CD14-positive monocyte (primary cell): ENCODE results near the gene COL5A3. TPM values are rescaled to one million over a fixed set of nuclear protein-coding genes. Genes with fewer than 3 reads are reported as not detected.

Source experiments
- DNase-seq, 3 donors: peaks; one replicate each; pipeline ENCODE4 v3.0.0-alpha.2; 2011 to 2022
- H2AFZ ChIP-seq: 2 replicates; pipeline ENCODE4 v1.6.0; 2012; ENCODE audit warnings: mild to moderate bottlenecking, low read depth, low read length, inconsistent platforms; ENCODE audit not compliant: insufficient read depth, poor library complexity, severe bottlenecking
- H3K27ac ChIP-seq, 2 donors: 1 replicate in 1 of 2; 2 replicates in 1 of 2; pipeline ENCODE4 v1.5.1; 2012 to 2013; ENCODE audit warnings: low read length in 2 of 2, control low read depth in 1 of 2, inconsistent platforms in 1 of 2, low read depth in 1 of 2, mild to moderate bottlenecking in 1 of 2
- H3K27me3 ChIP-seq, 2 donors: one replicate each; pipeline versions ENCODE4 v1.6.0 to v1.6.1; 2011 to 2013; ENCODE audit warnings: low read length in 2 of 2; ENCODE audit not compliant: control insufficient read depth in 2 of 2, insufficient read depth in 2 of 2
- H3K36me3 ChIP-seq, 2 donors: replicated peaks in 1 of 2; 1 replicate in 1 of 2; 2 replicates in 1 of 2; pipeline versions ENCODE4 v1.5.1 to v1.6.1; 2012 to 2013; ENCODE audit warnings: low read length in 2 of 2, control low read depth in 1 of 2, inconsistent platforms in 1 of 2, mild to moderate bottlenecking in 1 of 2; ENCODE audit not compliant: insufficient read depth in 2 of 2, control insufficient read depth in 1 of 2
- H3K4me1 ChIP-seq, 2 donors: 1 replicate in 1 of 2; 2 replicates in 1 of 2; pipeline versions ENCODE4 v1.5.1 to v1.6.1; 2012 to 2013; ENCODE audit warnings: low read length in 2 of 2, control low read depth in 1 of 2, inconsistent platforms in 1 of 2, mild to moderate bottlenecking in 1 of 2, moderate library complexity in 1 of 2; ENCODE audit not compliant: insufficient read depth in 2 of 2, control insufficient read depth in 1 of 2
- H3K4me2 ChIP-seq: replicated peaks from 2 replicates; pipeline ENCODE3; 2012; ENCODE audit warnings: low read length, moderate library complexity, mild to moderate bottlenecking; ENCODE audit not compliant: poor library complexity, severe bottlenecking; ENCODE audit errors: extremely low read depth
- H3K4me3 ChIP-seq, 3 experiments: fragments of 200-600 bp in 1 of 3; sonication (generic) in 1 of 3; replicated peaks in 1 of 3; 1 replicate in 2 of 3; 2 replicates in 1 of 3; pipeline ENCODE4 v1.5.1; 2011 to 2013; ENCODE audit warnings: low read length in 3 of 3, mild to moderate bottlenecking in 3 of 3, control low read depth in 2 of 3, low read depth in 2 of 3, inconsistent platforms in 1 of 3, moderate library complexity in 1 of 3
- H3K79me2 ChIP-seq: 2 replicates; pipeline ENCODE4 v1.6.0; 2012; ENCODE audit warnings: mild to moderate bottlenecking, control low read depth, inconsistent platforms, low read length, moderate library complexity; ENCODE audit not compliant: insufficient read depth
- H3K9ac ChIP-seq: 2 replicates; pipeline ENCODE4 v1.6.0; 2017; ENCODE audit warnings: low read length, mild to moderate bottlenecking; ENCODE audit not compliant: insufficient read depth, poor library complexity, severe bottlenecking
- H3K9me3 ChIP-seq, 2 donors: replicated peaks in 1 of 2; 1 replicate in 1 of 2; 2 replicates in 1 of 2; pipeline versions ENCODE4 v1.5.1 to v1.6.1; 2012 to 2013; ENCODE audit warnings: low read length in 2 of 2, control low read depth in 1 of 2; ENCODE audit not compliant: control insufficient read depth in 1 of 2, insufficient read depth in 1 of 2
- H4K20me1 ChIP-seq: 2 replicates; pipeline ENCODE4 v1.6.0; 2012; ENCODE audit warnings: mild to moderate bottlenecking, low read length, control low read depth, moderate library complexity; ENCODE audit not compliant: insufficient read depth
- H3K27ac Mint-ChIP-seq, 7 donors: one replicate each; pipeline ENCODE4 v1.8.0; 2020; ENCODE audit warnings: mild to moderate bottlenecking in 7 of 7, mixed read lengths in 7 of 7, moderate library complexity in 6 of 7, inconsistent platforms in 2 of 7
- H3K27me3 Mint-ChIP-seq, 3 donors: one replicate each; pipeline ENCODE4 v1.8.0; 2021 to 2022; ENCODE audit warnings: low read depth in 3 of 3, mild to moderate bottlenecking in 3 of 3, mixed read lengths in 3 of 3, moderate library complexity in 3 of 3, inconsistent platforms in 1 of 3
- H3K36me3 Mint-ChIP-seq, 2 donors: one replicate each; pipeline ENCODE4 v1.8.0; 2020; ENCODE audit warnings: mixed read lengths in 2 of 2, inconsistent platforms in 1 of 2, mild to moderate bottlenecking in 1 of 2
- H3K4me1 Mint-ChIP-seq: one replicate; pipeline ENCODE4 v1.8.0; 2020; ENCODE audit warnings: mild to moderate bottlenecking, mixed read lengths
- H3K4me3 Mint-ChIP-seq, 2 donors: one replicate each; pipeline ENCODE4 v1.8.0; 2020; ENCODE audit warnings: mild to moderate bottlenecking in 2 of 2, mixed read lengths in 2 of 2, moderate library complexity in 1 of 2
- H3K9me3 Mint-ChIP-seq, 7 donors: one replicate each; pipeline ENCODE4 v1.8.0; 2020 to 2022; ENCODE audit warnings: mixed read lengths in 7 of 7, mild to moderate bottlenecking in 6 of 7, moderate library complexity in 6 of 7, inconsistent platforms in 2 of 7
- WGBS: methylation state at CpG from one replicate; pipeline ENCODE4 v1.1.5; 2013; ENCODE audit warnings: missing lambda C conversion rate; ENCODE audit not compliant: insufficient coverage; 5-methylcytosine and 5-hydroxymethylcytosine counted together
- intact Hi-C, 2 donors: fragments of 100-400 bp; cut with micrococcal nuclease; formaldehyde crosslinking; loops; one replicate each; pipeline versions ENCODE4 v1.15.0 to v1.15.1; 2023
- polyA plus RNA-seq, 3 donors: library from polyadenylated mRNA; depleted of rRNA in 1 of 3; unstranded in 2 of 3; stranded (reverse) in 1 of 3; fragments of 300-500 nt in 2 of 3; fragments of >200 nt in 1 of 3; fragmentation: Illumina TruSeq in 2 of 3; gene quantifications; 1 replicate in 2 of 3; 2 replicates in 1 of 3; pipeline ENCODE4 v1.2.3, GENCODE V29; 2012 to 2021
- TF ChIP-seq, protein P1 (sequence below): fragments of 200-600 bp; IDR thresholded peaks from one replicate; pipeline ENCODE4 v1.8.0; 2022; ENCODE audit warnings: antibody characterized with exemption, mild to moderate bottlenecking

COL5A3 gene
- polyA plus RNA-seq, 3 donors = not detected

DNA sequence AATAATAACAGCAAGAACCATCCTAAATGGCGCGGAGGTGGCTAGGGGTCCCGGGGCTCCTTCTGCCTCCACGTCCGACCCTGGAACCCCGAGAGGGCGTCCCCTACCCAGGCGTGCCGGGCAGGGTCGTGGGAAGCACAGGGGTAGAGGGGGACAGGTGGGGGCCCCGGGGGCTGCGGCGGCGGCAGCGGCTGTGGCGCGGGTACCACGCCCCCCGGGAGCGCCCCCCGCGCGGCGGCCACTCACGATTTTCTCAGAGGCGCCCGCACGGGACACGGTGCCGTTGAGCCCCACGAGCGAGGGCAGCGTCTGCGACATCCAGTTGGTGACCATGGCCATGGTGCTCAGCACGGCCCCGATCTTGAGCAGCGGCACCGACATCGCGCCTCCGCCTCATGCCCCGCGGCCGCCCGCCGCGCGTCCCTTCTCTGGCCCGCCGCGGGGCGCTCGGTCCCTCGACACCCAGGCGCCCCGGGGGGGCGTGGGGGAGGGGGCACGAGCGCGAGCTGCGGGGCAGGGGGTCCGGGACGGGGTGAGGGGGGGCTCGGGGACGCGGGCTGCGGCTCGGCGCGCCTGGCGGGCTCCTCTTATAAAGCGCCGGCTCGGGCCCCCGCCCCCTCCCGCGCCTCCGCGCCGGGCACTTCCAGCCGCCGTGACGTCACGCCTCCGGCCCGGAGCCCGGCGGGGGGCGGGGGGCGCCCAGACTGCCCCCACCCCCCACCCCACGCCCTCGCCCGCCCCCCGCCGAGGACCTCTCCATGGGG, 96.9 kb downstream of the COL5A3 start:
- H3K79me2 ChIP-seq = no peaks in the 10 kb centered on the region
- Mint-ChIP-seq H3K27me3 (peaks cover 35 to 55% (median 40%) of the 10 kb centered on the region in 3 donors), H3K36me3 (peaks cover 0 to 2% of the 10 kb centered on the region in 2 donors), H3K4me1 (peaks cover 8% of the 10 kb centered on the region), H3K9me3 (peaks cover 0 to 20% (median 8%) of the 10 kb centered on the region in 7 donors), H3K27ac (no peak overlapping the region), H3K4me3 (no peak overlapping the region)
- no peak for DNase-seq
- WGBS = 1% methylated on average over 43 of the region's 95 CpGs
- H3K27me3 ChIP-seq = peaks cover 26 to 73% of the 10 kb centered on the region in 2 donors
- H3K4me2 ChIP-seq = no peak overlapping the region
- H3K9ac ChIP-seq = no peak overlapping the region
- no peaks in the 10 kb centered on the region for H3K36me3 ChIP-seq
- no peak overlapping the region for H2AFZ ChIP-seq
- intact Hi-C loops = no loop called here
- peaks cover 0 to 10% of the 10 kb centered on the region in 2 donors for H3K9me3 ChIP-seq
- TF ChIP-seq, protein P1, sequence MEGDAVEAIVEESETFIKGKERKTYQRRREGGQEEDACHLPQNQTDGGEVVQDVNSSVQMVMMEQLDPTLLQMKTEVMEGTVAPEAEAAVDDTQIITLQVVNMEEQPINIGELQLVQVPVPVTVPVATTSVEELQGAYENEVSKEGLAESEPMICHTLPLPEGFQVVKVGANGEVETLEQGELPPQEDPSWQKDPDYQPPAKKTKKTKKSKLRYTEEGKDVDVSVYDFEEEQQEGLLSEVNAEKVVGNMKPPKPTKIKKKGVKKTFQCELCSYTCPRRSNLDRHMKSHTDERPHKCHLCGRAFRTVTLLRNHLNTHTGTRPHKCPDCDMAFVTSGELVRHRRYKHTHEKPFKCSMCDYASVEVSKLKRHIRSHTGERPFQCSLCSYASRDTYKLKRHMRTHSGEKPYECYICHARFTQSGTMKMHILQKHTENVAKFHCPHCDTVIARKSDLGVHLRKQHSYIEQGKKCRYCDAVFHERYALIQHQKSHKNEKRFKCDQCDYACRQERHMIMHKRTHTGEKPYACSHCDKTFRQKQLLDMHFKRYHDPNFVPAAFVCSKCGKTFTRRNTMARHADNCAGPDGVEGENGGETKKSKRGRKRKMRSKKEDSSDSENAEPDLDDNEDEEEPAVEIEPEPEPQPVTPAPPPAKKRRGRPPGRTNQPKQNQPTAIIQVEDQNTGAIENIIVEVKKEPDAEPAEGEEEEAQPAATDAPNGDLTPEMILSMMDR = no peak
- H3K27ac ChIP-seq = no peak overlapping the region
- peaks cover 3 to 11% of the 10 kb centered on the region in 2 donors for H3K4me1 ChIP-seq
- H4K20me1 ChIP-seq = no peaks in the 10 kb centered on the region
- H3K4me3 ChIP-seq = no peak overlapping the region

DNA sequence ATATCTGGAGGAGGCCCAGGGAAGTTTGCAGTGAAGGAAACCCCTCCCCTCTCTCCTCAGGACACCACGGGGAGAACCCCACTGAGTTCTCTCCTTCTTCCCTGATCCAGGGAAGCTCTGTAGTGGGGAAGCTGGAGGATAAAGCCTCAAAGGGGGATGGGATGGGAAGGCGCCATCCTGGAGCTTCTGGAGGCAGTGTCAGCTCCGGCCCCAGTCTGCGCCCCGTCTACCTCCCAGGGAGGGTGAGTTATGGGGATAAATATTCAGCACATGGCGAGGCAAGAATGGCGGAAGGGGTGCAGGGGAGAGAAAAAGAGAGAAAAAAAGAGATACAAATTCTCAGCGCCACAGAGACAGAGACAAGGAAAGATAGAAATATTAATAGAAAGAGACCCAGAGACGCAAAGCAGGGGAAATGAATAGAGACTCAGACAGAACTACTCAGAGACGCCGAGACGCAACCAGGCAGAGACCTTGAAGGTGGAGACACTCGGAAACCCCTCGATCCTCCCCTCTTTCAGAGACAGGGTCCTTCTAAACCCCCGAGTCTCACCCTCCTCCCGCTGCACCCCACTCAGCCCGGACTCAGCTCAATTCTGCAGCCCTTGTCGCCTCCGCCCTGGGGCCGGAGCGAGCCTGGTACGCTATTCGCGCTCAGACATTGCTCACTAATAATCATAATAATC, 97.6 kb downstream of the COL5A3 start:
- Histone ChIP-seq H3K27me3 (peaks cover 26 to 73% of the 10 kb centered on the region in 2 donors), H3K4me3 (no peak overlapping the region), H3K79me2 (no peaks in the 10 kb centered on the region), H3K4me1 (peaks cover 3 to 11% of the 10 kb centered on the region in 2 donors), H3K36me3 (no peaks in the 10 kb centered on the region), H2AFZ (no peak overlapping the region), H3K9ac (no peak overlapping the region), H3K4me2 (no peak overlapping the region), H4K20me1 (no peaks in the 10 kb centered on the region), H3K9me3 (peaks cover 0 to 10% of the 10 kb centered on the region in 2 donors), H3K27ac (no peak overlapping the region)
- H3K9me3 Mint-ChIP-seq = peaks cover 0 to 20% (median 8%) of the 10 kb centered on the region in 7 donors
- TF ChIP-seq, protein P1 = no peak
- intact Hi-C loops = no loop called here
- peaks cover 8% of the 10 kb centered on the region for H3K4me1 Mint-ChIP-seq
- peaks cover 0 to 2% of the 10 kb centered on the region in 2 donors for H3K36me3 Mint-ChIP-seq
- DNase-seq = no peak
- no peak overlapping the region for H3K27ac Mint-ChIP-seq
- H3K4me3 Mint-ChIP-seq = no peak overlapping the region
- H3K27me3 Mint-ChIP-seq = peaks cover 35 to 51% (median 41%) of the 10 kb centered on the region in 3 donors
- 23% methylated on average over 18 of the region's 24 CpGs for WGBS
